ENCODE data around the gene ITGB5.
"Not testable (repeated sequence)": the region's sequence is repeated elsewhere in the genome, so short reads cannot be mapped to it uniquely, and the experiment has no call there.

GRCh38 chr3:124782377-124782712 is 104.8 kb downstream of the ITGB5 start:
- TF ChIP-seq CEBPB (IDR thresholded peaks at IDR 0.05); CTCF (IDR thresholded peaks at IDR 0.05); SREBF2 (IDR thresholded peaks at IDR 0.05); POLR2A (IDR thresholded peaks at IDR 0.05; ENCODE audit: low read length); REST (IDR thresholded peaks at IDR 0.05); SMC3 (IDR thresholded peaks at IDR 0.05); MAX (IDR thresholded peaks at IDR 0.05); HDAC2 (IDR thresholded peaks at IDR 0.05); HOXB5 (CRISPR knock-in tag; IDR thresholded peaks at IDR 0.05): not testable (repeated sequence)
